A549 (cell line): ENCODE measurements around the gene ADRB1.

Experiments
- CTCF ChIP-seq: fragments of >200 bp; sonication (Bioruptor Twin); formaldehyde crosslinking; IDR thresholded peaks from 3 replicates; pipeline ENCODE4 v1.5.1; 2016
- RAD21 ChIP-seq, 2 experiments: fragments of >200 bp in 1 of 2; sonication (Bioruptor Twin) in 1 of 2; formaldehyde crosslinking in 1 of 2; IDR thresholded peaks in 1 of 2; conservative IDR thresholded peaks in 1 of 2; 2 replicates in 1 of 2; 3 replicates in 1 of 2; pipeline ENCODE4 v1.6.1; 2012 to 2018; ENCODE audit warnings: inconsistent platforms in 1 of 2
- USF2 ChIP-seq: fragments of 450-650 bp; IDR thresholded peaks from 2 replicates; pipeline ENCODE4 v1.6.1; 2014; ENCODE audit warnings: antibody characterized with exemption
- ZFP36 ChIP-seq: fragments of 450-650 bp; IDR thresholded peaks from 2 replicates; pipeline ENCODE4 v1.6.1; 2014; ENCODE audit warnings: borderline replicate concordance; ENCODE audit not compliant: partially characterized antibody

GRCh38 chr10:114003161-114003941 is 40.3 kb upstream of the ADRB1 start:
- TF ChIP-seq CTCF (no peak), USF2 (no peak), ZFP36 (no peak), RAD21 (conservative IDR thresholded peaks at IDR 0.05 in 1 of 2, IDR thresholded peaks at IDR 0.05 in 1 of 2) (no peak)
